ENCODE measurements around the gene KDM6A.
A peak's percentile ranks its signal among the peaks of the same experiment; 100 is the strongest.
"Not testable (repeated sequence)": the region's sequence is repeated elsewhere in the genome, so short reads cannot be mapped to it uniquely, and the experiment has no call there.

The KDM6A gene

GRCh38 chrX:44872821-44873414, at the start of gene KDM6A:
Gene KDM6A, plus strand, starts transcription at chrX:44873188. Its CDS starts 364 bp downstream, at chrX:44873552.
- DNase-seq = peak; percentile 94

GRCh38 chrX:44823193-44823592, 49.8 kb upstream of the KDM6A start:
- DNase-seq = not testable (repeated sequence)

- DNase-seq = peak; percentile 12
Measured at GRCh38 chrX:44828008-44828605, 44.9 kb upstream of the KDM6A start.

- no peak for DNase-seq
Measured at GRCh38 chrX:44829832-44830231, 43.2 kb upstream of the KDM6A start.

- no peak for DNase-seq
Measured at GRCh38 chrX:44842550-44843317, 30.3 kb upstream of the KDM6A start.

- DNase-seq = no peak
Measured at GRCh38 chrX:44843318-44843702, 29.7 kb upstream of the KDM6A start.

- DNase-seq = no peak
Measured at GRCh38 chrX:44843753-44844152, 29.2 kb upstream of the KDM6A start, which contains the start of gene DUSP21. Gene DUSP21, plus strand, starts transcription at chrX:44844021. Its CDS starts 112 bp downstream, at chrX:44844133.

GRCh38 chrX:44844204-44844603, 28.8 kb upstream of the KDM6A start:
- no peak for DNase-seq

- not testable (repeated sequence) for DNase-seq
Measured at GRCh38 chrX:44850891-44851290, 22.1 kb upstream of the KDM6A start.

GRCh38 chrX:44871114-44871645, 1.8 kb upstream of the KDM6A start:
- DNase-seq = no peak

GRCh38 chrX:44871931-44872820, 812 bp upstream of the KDM6A start:
- peak; percentile 14 for DNase-seq

GRCh38 chrX:44873415-44874276, 658 bp downstream of the KDM6A start:
- peak; percentile 44 for DNase-seq

GRCh38 chrX:44874420-44875184, 1.6 kb downstream of the KDM6A start:
- peak; percentile 34 for DNase-seq

GRCh38 chrX:44875185-44875489, 2.1 kb downstream of the KDM6A start:
- no peak for DNase-seq

GRCh38 chrX:44876086-44876485, 3.1 kb downstream of the KDM6A start:
- DNase-seq = no peak

- no peak for DNase-seq
Measured at GRCh38 chrX:44876767-44877166, 3.8 kb downstream of the KDM6A start.

GRCh38 chrX:44878780-44879179, 5.8 kb downstream of the KDM6A start:
- DNase-seq = no peak

- no peak for DNase-seq
Measured at GRCh38 chrX:44881549-44881948, 8.6 kb downstream of the KDM6A start.

- DNase-seq = no peak
Measured at GRCh38 chrX:44882635-44883034, 9.6 kb downstream of the KDM6A start.

- DNase-seq = no peak
Measured at GRCh38 chrX:44884944-44885343, 12.0 kb downstream of the KDM6A start.

- DNase-seq = no peak
Measured at GRCh38 chrX:44889824-44890223, 16.8 kb downstream of the KDM6A start.
